Measurements from ENCODE around the gene TP53I3.

The TP53I3 gene

DNA sequence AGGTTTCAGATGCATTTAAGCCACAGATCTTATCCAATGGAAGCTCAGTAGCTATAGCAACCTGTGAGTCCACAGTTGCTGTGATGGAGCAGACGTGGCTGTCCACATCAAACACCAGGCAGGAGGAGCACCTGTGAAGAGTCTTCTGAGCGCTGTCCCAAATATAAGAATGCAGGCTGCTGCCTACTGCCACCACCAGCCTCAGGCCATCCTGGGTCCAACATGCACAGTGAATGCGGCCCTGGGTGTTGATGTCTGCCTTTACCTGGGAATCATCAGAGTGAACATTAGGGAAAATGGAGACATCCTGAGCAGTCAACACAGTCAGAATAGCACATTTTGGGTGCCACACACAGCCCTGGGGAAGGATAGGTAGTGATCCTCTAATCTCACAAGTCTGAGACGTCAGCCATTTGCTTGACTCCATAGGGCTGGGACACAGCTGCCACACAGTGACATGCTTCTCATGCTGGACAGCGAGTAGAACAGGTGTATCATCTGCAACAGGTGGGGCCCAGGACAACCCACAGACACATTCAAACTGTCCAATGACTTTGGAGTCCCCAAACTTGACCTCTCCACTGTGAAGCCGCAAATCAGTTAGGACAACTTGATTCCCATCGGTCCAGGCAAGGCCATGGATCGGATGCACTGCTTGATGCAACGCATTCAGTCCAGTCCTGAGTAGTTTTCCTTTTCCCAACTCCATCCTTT is 45.7 kb downstream of the TP53I3 start:
- TF ChIP-seq TSHZ2 (CRISPR knock-in tag; IDR thresholded peaks at IDR 0.05), result no peak
- TF ChIP-seq ZC3H10 (CRISPR knock-in tag; IDR thresholded peaks at IDR 0.05), result no peak
- TF ChIP-seq, protein P1, sequence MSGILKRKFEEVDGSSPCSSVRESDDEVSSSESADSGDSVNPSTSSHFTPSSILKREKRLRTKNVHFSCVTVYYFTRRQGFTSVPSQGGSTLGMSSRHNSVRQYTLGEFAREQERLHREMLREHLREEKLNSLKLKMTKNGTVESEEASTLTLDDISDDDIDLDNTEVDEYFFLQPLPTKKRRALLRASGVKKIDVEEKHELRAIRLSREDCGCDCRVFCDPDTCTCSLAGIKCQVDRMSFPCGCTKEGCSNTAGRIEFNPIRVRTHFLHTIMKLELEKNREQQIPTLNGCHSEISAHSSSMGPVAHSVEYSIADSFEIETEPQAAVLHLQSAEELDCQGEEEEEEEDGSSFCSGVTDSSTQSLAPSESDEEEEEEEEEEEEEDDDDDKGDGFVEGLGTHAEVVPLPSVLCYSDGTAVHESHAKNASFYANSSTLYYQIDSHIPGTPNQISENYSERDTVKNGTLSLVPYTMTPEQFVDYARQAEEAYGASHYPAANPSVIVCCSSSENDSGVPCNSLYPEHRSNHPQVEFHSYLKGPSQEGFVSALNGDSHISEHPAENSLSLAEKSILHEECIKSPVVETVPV (CRISPR knock-in tag; IDR thresholded peaks at IDR 0.05), result no peak
- TF ChIP-seq ZNF70 (CRISPR knock-in tag; IDR thresholded peaks at IDR 0.05), result no peak
- TF ChIP-seq, protein P2, sequence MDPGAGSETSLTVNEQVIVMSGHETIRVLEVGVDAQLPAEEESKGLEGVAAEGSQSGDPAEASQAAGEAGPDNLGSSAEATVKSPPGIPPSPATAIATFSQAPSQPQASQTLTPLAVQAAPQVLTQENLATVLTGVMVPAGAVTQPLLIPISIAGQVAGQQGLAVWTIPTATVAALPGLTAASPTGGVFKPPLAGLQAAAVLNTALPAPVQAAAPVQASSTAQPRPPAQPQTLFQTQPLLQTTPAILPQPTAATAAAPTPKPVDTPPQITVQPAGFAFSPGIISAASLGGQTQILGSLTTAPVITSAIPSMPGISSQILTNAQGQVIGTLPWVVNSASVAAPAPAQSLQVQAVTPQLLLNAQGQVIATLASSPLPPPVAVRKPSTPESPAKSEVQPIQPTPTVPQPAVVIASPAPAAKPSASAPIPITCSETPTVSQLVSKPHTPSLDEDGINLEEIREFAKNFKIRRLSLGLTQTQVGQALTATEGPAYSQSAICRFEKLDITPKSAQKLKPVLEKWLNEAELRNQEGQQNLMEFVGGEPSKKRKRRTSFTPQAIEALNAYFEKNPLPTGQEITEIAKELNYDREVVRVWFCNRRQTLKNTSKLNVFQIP (CRISPR knock-in tag; IDR thresholded peaks at IDR 0.05; ENCODE audit: borderline replicate concordance, low read depth), result no peak
- no peak for TF ChIP-seq ZFP3 (CRISPR knock-in tag; IDR thresholded peaks at IDR 0.05)
- no peak for TF ChIP-seq ESRRG (CRISPR knock-in tag; IDR thresholded peaks at IDR 0.05)
- TF ChIP-seq, protein P3, sequence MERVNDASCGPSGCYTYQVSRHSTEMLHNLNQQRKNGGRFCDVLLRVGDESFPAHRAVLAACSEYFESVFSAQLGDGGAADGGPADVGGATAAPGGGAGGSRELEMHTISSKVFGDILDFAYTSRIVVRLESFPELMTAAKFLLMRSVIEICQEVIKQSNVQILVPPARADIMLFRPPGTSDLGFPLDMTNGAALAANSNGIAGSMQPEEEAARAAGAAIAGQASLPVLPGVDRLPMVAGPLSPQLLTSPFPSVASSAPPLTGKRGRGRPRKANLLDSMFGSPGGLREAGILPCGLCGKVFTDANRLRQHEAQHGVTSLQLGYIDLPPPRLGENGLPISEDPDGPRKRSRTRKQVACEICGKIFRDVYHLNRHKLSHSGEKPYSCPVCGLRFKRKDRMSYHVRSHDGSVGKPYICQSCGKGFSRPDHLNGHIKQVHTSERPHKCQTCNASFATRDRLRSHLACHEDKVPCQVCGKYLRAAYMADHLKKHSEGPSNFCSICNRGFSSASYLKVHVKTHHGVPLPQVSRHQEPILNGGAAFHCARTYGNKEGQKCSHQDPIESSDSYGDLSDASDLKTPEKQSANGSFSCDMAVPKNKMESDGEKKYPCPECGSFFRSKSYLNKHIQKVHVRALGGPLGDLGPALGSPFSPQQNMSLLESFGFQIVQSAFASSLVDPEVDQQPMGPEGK (CRISPR knock-in tag; IDR thresholded peaks at IDR 0.05; ENCODE audit: borderline replicate concordance), result no peak
- ATAC-seq, result no peak
